H1 (cell line): ENCODE measurements around the gene FOXI2. TPM values are rescaled to one million over a fixed set of nuclear protein-coding genes. Genes with fewer than 3 reads are reported as not detected.

ENCODE experiments used
- ATF3 ChIP-seq: IDR thresholded peaks from 2 replicates; pipeline ENCODE4 v1.6.1; 2011; ENCODE audit warnings: low read depth, mild to moderate bottlenecking, low read length; ENCODE audit not compliant: insufficient read depth
- CHD7 ChIP-seq: fragments of 300-600 bp; sonication (generic); IDR thresholded peaks from 2 replicates; pipeline ENCODE4 v1.7.1; 2012; ENCODE audit warnings: low read length, moderate library complexity, mild to moderate bottlenecking, inconsistent platforms; ENCODE audit not compliant: insufficient replicate concordance
- FOSL1 ChIP-seq: IDR thresholded peaks from 2 replicates; pipeline ENCODE4 v1.6.1; 2011; ENCODE audit warnings: mild to moderate bottlenecking, low read depth, low read length, moderate library complexity; ENCODE audit not compliant: insufficient read depth
- JUN ChIP-seq: IDR thresholded peaks from 2 replicates; pipeline ENCODE4 v1.6.1; 2011; ENCODE audit warnings: low read depth, mild to moderate bottlenecking, improper control_type of control experiment, low read length
- KDM5A ChIP-seq: fragments of 200-600 bp; IDR thresholded peaks from 2 replicates; pipeline ENCODE4 v1.7.1; 2012; ENCODE audit warnings: mild to moderate bottlenecking, low read length, inconsistent platforms, mixed read lengths
- NANOG ChIP-seq: IDR thresholded peaks from 2 replicates; pipeline ENCODE4 v1.6.1; 2011; ENCODE audit warnings: low read length, low read depth, mild to moderate bottlenecking, inconsistent platforms; ENCODE audit not compliant: insufficient read depth, poor library complexity, severe bottlenecking
- TAF7 ChIP-seq: optimal IDR thresholded peaks from 2 replicates; pipeline ENCODE3; 2011; ENCODE audit warnings: low read depth, mild to moderate bottlenecking, inconsistent platforms, low read length, moderate library complexity, borderline replicate concordance
- polyA plus RNA-seq, 7 experiments: library from polyadenylated mRNA; depleted of rRNA in 3 of 7; stranded (reverse) in 5 of 7; unstranded in 2 of 7; fragments of >200 nt in 5 of 7; fragments of 200-250 nt in 2 of 7; gene quantifications; 1 replicate in 5 of 7; 2 replicates in 1 of 7; 4 replicates in 1 of 7; pipeline versions ENCODE4 v1.2.1 to v1.2.3, GENCODE V29; 2011 to 2013; ENCODE audit warnings: missing spikeins in 2 of 7, mixed read lengths in 2 of 7
- total RNA-seq: library from RNA; stranded (reverse); fragmentation: NEBNext Ultra II Directional; extraction: Animal tissue kit (Norgen Biotek cat#: 25700); gene quantifications from 2 replicates; pipeline ENCODE4 v1.2.1, GENCODE V29; 2021

The FOXI2 gene
- total and polyA plus RNA-seq, 2 of the 8 experiments (the other 6 are each of a cell fraction or from before 2014, with no cell fraction given) = 1.0 TPM

- TF ChIP-seq CHD7 = no peak
- TF ChIP-seq FOSL1 = no peak
- no peak for TF ChIP-seq NANOG
- no peak for TF ChIP-seq JUN
- no peak for TF ChIP-seq TAF7
- TF ChIP-seq ATF3 = no peak
- no peak for TF ChIP-seq KDM5A
These were observed 19.3 kb downstream of the FOXI2 start (continued) for GRCh38 chr10:127756264-127756663.
